Muscle of arm (tissue), 12 donors: ENCODE measurements around the gene MAP4K2. TPM values are rescaled to one million over a fixed set of nuclear protein-coding genes. Genes with fewer than 3 reads are reported as not detected.
A peak's percentile ranks its signal among the peaks of the same experiment; 100 is the strongest.

Source experiments
- DNase-seq: peaks from one replicate; pipeline ENCODE4 v3.0.0-alpha.2; 2013
- polyA plus RNA-seq, 12 donors: library from polyadenylated mRNA; unstranded; fragments of 120-200 nt; gene quantifications; one replicate each; pipeline ENCODE4 v1.2.1, GENCODE V29; 2013; ENCODE audit not compliant: insufficient read length in 12 of 12

Gene MAP4K2
- polyA plus RNA-seq, 12 donors: 6.5 to 23.7 (median 10.8) TPM; not detected in 1

- DNase-seq: no peak
Measured at GRCh38 chr11:64758330-64759079, 44.5 kb downstream of the MAP4K2 start.

GRCh38 chr11:64757549-64758329 lies 45.3 kb downstream of the MAP4K2 start:
- DNase-seq: no peak

GRCh38 chr11:64755681-64756361 lies 47.2 kb downstream of the MAP4K2 start:
- DNase-seq: no peak

- DNase-seq: no peak
Measured at GRCh38 chr11:64754919-64755662, 47.9 kb downstream of the MAP4K2 start.

GRCh38 chr11:64754124-64754918 lies 48.7 kb downstream of the MAP4K2 start:
- DNase-seq: no peak

- no peak for DNase-seq
Measured at GRCh38 chr11:64753380-64754123, 49.5 kb downstream of the MAP4K2 start.

- no peak for DNase-seq
Measured at GRCh38 chr11:64753019-64753379, 50.0 kb downstream of the MAP4K2 start.

GRCh38 chr11:64752175-64752970 lies 50.6 kb downstream of the MAP4K2 start:
- DNase-seq: no peak

GRCh38 chr11:64751580-64751979 lies 51.4 kb downstream of the MAP4K2 start:
- DNase-seq: no peak

GRCh38 chr11:64751136-64751535 lies 51.9 kb downstream of the MAP4K2 start:
- DNase-seq: no peak

GRCh38 chr11:64750361-64751054 lies 52.5 kb downstream of the MAP4K2 start:
- no peak for DNase-seq

GRCh38 chr11:64747961-64748665 lies 54.9 kb downstream of the MAP4K2 start:
- DNase-seq: no peak

- DNase-seq: no peak
Measured at GRCh38 chr11:64746486-64746885, 56.5 kb downstream of the MAP4K2 start.

- peak; percentile 66 for DNase-seq
Measured at GRCh38 chr11:64745521-64746328, 57.3 kb downstream of the MAP4K2 start.

- no peak for DNase-seq
Measured at GRCh38 chr11:64745189-64745520, 57.9 kb downstream of the MAP4K2 start.

- no peak for DNase-seq
Measured at GRCh38 chr11:64744544-64745188, 58.3 kb downstream of the MAP4K2 start.
